Uterus (tissue), 2 donors: Measurements from ENCODE around the gene SH3RF3.

Source experiments
- POLR2A ChIP-seq, 2 donors: fragments of 450-650 bp; IDR thresholded peaks; one replicate each; pipeline ENCODE4 v1.6.1; 2016; ENCODE audit warnings: antibody characterized with exemption in 2 of 2, mild to moderate bottlenecking in 1 of 2, moderate library complexity in 1 of 2
- TF ChIP-seq, protein P1 (sequence below), 4 experiments: fragments of 200-600 bp in 2 of 4; fragments of 450-650 bp in 2 of 4; sonication (generic) in 2 of 4; IDR thresholded peaks; one replicate each; pipeline ENCODE4 v1.5.1; 2016 to 2019; ENCODE audit warnings: antibody characterized with exemption in 4 of 4, mild to moderate bottlenecking in 2 of 4, moderate library complexity in 1 of 4

DNA sequence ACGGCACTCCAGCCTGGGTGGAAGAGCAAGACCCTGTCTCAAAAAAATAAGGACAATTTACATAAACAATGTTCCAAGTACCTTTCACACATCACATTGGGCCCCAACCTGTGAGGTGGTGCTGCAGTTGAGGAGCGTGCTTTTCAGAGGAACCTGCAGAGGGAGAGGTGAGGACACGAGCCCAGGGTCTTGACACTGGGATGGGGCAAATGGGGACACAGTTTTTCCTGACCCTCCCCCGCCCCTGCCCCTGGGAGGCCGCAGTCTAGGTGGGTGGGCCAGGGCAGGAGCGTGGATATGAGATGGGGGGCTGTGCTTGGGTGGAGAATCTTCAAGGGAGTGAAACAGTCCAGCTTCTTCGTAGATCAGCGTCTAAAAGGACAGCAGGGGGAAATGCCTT, 371.9 kb downstream of the SH3RF3 start:
- TF ChIP-seq, protein P1, sequence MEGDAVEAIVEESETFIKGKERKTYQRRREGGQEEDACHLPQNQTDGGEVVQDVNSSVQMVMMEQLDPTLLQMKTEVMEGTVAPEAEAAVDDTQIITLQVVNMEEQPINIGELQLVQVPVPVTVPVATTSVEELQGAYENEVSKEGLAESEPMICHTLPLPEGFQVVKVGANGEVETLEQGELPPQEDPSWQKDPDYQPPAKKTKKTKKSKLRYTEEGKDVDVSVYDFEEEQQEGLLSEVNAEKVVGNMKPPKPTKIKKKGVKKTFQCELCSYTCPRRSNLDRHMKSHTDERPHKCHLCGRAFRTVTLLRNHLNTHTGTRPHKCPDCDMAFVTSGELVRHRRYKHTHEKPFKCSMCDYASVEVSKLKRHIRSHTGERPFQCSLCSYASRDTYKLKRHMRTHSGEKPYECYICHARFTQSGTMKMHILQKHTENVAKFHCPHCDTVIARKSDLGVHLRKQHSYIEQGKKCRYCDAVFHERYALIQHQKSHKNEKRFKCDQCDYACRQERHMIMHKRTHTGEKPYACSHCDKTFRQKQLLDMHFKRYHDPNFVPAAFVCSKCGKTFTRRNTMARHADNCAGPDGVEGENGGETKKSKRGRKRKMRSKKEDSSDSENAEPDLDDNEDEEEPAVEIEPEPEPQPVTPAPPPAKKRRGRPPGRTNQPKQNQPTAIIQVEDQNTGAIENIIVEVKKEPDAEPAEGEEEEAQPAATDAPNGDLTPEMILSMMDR (IDR thresholded peaks at IDR 0.05) = no peak
- no peak for TF ChIP-seq POLR2A (IDR thresholded peaks at IDR 0.05)
